Embryonic facial prominence (tissue), 1 donor: ENCODE measurements around the gene CDK18.

Experiments used
- DNase-seq: peaks from one replicate; pipeline ENCODE4 v3.0.0-alpha.2; 2016; ENCODE audit errors: extremely low spot score

CDK18 gene

DNA sequence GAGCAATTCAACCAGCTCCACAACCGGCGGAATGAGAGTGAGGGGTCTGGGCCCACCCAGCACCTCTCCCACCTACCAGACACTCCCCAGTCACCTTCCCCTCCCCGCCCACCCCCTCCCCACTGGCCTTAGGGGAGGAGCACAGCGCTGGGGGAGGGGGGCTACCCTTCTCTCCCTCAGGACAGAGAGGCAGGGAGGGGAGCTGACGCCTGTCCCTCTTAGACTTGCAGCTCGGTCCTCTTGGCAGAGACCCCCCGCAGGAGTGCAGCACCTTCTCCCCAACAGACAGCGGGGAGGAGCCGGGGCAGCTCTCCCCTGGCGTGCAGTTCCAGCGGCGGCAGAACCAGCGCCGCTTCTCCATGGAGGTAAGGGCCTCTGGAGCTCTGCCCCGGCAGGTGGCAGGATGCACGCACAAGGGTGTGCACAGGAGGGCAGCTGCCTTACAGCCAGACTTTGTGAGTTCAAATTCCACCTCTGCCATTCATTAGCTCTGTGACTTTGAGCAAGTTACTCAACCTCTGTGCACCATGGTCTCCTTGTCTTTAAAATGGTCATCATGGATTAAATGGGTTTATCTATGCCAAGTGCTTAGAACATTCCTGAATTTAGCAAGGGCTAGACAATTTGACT is 18.9 kb downstream of the CDK18 start:
- no peak for DNase-seq

DNA sequence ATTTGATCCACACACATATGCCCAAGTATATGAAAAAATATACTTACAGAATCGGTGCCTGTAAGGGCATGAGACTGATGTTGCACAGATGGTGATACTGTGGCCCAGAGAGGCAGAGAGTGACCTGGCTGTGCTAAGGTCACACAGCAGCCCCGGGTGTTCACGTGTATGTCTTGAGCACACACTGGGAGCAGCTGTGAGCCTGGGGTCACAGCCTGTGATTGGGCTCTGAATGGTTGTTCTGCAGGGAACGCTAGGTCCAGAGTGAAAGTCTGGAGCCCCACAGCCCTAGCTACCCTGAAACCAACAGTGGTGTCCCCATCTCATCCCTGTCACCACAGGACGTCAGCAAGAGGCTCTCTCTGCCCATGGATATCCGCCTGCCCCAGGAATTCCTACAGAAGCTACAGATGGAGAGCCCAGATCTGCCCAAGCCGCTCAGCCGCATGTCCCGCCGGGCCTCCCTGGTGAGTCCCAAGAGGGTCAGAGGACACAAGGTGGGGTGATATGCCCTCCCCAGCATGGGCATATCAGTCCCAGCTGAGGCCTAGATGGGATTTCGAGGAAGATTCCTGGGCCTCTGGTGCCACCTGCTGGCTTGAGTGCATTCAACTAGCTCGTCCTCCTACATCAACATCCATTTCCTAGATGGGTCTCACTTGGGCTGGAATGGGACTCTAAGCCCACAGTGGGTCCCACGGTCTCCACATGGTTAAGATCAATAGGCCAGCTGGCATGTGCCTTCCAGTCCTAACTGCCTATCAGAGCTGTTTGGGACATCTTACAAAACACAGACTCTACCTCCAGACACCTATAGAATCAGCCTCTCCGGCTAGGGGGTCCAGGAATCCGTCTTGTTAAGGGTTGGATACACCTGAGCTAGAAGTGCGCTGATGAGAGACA is 19.7 kb downstream of the CDK18 start:
- DNase-seq = no peak

DNA sequence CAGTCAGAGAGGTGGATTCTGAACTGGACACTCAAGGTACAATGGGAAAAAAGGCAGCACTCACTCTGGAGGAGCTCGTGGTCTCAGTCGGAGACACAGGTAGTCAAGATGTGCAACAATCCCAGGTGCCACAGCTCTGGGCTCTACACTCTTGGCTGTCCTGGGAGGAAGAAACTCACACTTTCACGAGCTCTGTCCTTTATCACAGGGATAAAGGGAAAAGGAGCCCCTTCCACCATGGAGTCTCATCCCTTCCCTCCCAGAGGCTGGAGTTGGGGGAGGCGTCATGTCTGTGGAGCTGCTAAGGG is 20.3 kb downstream of the CDK18 start:
- DNase-seq = no peak

DNA sequence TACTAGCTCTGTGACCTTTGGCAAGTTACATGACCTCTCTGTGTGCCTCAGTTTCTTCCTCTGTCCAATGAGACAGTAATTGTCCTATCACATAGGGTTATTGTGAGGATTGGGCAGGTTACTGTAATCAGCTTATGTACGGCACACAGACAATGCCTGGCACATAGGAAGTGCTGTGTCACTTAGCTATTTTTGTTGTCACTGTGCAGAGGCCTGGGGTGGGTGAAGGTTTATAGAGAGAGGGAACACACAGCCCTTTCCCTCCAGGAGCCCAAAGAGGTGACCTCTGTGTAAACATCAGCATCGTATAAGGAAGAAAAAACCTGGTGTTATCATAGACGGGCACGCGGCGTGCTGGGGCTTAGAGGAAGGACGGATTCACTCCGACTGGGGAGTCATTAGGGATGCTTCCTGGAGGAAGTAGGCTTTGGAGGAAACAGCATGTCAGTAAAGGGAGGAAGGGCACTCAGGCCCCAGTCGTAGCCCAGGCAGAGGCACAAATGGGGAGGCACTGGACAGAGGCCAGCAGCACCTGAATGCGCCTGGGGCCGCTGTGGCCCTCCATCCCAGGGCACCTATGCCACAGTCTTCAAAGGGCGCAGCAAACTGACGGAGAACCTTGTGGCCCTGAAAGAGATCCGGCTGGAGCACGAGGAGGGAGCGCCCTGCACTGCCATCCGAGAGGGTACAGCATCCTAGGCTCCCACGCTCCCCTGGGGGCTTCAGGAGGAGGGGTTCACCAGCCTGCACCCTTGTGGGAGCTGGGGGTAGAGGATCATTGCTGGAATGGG is 21.2 kb downstream of the CDK18 start:
- DNase-seq = no peak

DNA sequence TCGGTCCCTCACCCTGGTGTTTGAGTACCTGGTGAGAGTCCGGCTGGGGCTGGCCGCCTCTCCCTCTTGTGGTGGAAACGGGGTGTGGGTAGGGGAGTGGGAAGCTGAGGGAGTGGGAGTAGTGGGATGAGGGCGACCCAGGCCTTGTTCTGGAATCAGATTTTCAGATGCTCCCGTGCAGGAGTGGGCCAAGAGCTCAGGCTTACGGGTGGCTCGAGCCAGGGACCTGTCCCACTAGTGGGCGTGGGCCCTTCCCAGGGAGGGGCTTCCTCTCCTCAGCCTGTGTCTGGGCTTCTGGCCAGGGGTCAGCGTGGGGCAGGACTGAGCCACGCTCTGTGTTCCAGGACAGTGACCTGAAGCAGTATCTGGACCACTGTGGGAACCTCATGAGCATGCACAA is 22.0 kb downstream of the CDK18 start:
- DNase-seq = no peak

DNA sequence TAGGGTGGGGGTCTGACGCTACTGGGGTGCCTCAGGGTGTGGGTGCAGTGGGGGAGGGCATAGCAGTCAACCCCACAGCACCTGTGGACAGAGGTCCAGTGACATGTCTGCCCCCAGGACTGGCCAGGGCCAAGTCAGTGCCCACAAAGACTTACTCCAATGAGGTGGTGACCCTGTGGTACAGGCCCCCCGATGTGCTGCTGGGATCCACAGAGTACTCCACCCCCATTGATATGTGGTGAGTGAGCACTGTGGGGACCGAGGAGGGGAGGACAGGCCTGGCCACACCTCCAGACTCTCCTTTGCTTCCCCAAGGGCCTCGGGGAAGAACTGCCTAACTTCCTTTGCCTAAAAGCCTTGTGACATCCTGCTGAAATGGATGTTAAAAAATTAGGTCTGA is 23.5 kb downstream of the CDK18 start:
- DNase-seq = no peak

DNA sequence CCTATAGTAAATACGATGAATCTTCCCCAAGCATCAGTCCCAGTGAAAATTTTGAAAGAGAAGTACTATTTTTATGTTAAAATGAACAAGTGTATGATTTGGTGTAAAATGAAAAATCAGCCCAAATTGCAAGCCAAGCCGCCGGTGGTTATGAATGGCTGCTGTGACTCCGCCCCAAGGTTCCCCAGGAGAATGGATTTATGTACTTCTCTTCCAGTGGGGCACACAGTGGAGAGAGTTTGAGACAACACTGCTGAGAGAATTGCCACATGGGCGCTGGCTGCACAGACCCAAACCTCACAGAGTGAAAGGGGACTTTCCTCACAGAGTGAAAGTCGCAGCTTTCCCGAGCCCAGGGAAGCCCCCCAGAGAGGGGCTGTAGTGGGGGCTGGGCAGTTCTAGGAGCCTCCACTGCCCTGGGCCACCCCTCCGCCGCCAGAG is 24.0 kb downstream of the CDK18 start:
- no peak for DNase-seq

DNA sequence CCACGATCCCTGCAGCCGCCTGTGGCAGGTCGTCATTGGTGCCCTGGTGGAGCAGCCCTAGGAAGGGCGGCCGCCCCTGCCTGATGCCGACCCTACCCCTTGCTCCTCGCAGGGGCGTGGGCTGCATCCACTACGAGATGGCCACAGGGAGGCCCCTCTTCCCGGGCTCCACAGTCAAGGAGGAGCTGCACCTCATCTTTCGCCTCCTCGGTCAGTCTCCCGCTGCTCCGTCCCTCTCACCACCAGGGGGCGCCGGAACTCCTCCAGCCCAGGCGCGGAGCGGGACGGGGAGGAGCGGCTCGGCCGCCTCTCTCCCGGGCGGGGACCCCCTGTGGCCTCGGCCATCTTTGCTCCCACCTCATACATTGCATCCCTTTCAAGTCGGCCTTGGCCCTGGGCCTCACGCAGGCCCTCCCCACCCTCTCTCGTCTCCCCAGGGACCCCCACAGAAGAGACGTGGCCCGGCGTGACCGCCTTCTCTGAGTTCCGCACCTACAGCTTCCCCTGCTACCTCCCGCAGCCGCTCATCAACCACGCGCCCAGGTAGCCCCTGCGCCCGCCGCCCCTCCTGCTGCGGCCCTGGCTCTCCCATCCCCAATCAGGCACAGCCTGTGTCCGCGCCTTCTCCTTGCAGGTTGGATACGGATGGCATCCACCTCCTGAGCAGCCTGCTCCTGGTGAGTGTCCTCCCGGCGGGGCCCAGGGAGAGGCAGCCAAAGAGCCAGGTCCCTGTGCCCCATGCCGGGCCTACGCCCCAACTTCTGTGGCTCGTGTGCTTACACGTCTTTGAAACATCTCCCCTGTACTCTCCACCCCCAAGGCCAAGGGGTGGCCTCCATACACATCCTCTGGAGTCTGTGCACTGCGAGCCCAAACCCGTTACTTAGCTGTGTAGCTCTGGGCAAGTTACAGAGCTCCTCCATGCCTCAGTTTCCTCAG is 24.7 kb downstream of the CDK18 start:
- peak; percentile 43 for DNase-seq

DNA sequence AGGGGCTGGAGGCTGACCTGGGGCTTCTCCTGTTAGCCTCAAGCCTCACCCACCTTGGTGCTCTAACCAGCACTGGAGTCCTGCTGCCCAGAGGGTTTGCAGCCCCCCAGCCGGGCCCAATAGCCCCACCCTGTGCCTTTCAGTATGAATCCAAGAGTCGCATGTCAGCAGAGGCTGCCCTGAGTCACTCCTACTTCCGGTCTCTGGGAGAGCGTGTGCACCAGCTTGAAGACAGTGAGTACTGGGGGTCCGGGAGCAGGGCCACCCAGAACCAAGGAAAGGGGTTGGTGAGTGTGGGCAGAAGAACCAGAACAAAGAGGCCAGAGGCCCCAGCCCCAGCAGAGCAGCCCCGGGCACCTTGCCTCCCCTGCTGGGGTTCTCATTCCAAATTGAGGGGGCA is 25.6 kb downstream of the CDK18 start:
- no peak for DNase-seq

DNA sequence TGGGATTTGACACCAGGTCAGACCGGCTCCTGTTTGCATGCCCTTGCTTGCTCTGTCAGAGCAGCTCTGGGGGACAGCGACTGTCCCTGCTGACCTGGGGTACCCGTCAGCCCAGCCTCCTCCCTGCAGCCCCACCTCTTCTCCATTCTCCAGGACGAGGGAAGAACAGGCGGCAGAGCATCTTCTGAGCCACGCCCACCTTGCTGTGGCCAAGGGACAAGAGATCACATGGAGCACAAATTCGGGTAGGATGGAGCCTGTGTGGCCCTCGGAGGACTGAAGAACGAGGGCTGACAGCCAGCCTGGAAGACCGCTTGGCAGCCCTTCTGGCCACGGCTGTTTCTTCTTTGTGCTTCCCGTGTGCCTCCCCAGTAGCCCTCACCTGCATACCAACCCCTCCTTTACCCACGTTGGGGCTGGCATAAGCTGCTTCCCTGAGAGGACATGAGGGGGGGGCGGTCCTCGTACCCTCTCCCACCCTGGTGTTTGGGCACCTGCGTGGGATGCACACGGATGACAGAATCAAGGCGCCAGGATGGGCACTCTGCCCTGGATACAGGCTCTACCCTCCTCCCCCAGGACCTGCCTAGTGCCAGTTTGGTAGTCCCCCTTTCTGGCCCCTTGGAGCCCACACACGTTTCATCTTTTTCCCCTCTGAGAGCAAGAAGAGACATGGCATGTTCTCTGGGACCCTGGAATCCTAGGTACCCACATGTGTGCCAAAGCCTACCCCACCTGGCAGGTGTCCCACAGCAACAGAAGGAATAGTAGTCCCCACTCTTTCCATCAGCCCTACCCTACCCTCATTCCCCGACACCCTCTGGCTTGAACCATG is 26.9 kb downstream of the CDK18 start:
- DNase-seq = no peak

DNA sequence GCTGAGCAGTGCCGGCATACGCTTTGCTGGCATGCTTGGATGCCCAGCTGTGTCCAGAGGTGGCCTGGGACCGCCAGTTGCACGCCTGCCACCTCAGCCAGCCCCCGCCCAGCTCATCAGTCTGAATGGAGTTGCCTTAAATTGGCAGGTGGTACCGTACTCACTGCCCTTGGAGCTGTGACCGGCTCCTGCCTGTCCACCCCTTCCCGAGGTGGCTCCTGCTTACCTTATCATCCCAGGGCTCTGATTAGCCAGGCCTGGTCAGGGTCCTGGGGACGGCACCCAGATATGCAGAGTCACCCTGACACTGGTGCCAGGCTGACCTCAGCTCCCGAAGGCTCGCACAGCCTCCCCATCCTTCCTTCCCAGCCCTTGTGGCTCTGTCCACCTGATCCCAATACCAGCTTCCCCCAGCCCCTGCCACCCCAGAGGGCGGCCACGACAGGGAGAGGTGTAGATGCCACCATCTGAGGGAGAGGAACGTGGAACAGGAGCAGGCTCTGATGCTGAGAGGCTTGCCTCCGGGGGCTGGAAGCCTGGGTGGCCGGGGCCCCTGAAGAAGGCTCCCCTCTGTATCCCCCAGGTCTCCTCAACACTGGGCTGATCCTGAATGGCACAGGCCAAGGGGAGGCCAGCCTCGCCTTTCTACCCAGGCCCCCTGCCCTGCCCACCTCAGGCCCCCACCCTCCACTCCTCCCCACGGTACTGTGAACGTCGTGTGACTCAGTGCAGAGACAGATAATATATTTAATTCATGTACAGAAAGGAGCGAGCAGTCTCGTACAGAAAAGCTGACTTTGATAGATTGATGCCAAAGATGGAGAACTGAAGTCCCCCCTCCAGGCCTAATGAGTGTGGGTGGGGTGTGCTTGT is 27.8 kb downstream of the CDK18 start:
- DNase-seq = no peak

DNA sequence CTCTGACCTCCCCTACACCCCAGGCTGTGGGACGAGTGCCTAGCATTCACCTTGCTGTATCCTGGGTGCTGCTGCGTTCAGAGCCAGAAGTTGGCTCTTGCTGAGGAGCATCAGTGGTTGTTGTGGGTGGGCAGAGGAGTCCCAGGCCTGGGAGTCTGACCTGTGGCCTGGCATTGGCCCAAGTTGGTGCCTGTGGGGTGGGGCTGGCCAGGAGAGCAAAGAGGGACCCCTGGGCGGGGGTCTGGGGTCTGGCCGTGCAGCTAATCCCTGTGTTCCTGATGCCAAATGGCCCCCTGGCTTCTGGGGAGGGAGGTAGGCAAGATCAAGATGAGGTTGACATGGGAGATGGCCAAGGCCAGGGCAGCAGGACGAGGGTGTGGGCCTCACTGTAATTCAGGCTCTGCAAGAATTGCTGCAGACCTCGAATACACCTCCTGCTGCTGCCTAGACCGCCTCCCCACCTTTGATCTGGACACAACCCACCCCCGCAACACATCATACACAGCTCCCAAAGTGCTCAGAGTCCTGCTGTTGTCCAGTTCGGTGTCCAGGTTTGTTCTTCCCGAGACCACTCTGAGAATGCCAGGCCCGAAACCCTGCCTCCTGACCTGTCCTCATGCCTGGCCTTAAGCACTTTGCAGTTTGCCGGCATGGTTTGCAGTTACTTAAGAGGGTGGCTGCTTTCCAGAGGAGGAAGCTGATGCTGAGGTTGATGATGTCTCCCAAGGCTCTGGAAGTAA is 28.7 kb downstream of the CDK18 start:
- no peak for DNase-seq

DNA sequence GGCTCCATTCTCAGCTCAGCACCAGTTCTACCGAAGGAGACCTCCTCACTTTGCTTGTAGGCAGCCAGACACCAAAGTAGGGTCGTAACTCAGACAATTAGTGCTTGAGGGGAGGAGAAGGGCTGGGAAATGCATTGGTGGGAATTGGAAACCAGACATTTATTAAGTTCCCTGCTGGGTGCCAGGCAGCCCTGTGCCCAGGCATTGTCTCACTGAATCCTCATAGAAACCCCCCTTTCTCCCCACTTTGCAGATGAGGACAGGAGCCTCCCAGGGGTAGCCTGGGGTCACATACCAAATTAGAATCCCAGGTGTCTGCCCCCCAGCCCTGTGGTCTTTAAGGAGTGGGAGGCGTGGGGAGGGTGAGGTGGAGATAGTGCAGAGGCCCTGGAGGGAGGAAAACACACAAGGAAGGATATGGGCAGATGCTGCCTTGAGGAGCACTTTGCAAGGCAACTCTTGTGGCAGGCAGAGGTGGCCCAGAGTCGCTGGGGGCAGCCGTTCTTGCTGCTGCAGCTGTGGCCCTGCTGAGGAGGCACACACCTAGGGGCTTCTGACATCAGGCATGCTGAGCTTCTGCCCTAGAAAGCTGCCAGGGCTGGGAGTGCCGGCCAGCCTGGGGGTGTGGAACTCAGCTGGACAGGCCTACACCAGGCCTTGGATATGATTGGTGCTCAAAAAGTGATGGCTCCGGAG is 29.4 kb downstream of the CDK18 start:
- no peak for DNase-seq

DNA sequence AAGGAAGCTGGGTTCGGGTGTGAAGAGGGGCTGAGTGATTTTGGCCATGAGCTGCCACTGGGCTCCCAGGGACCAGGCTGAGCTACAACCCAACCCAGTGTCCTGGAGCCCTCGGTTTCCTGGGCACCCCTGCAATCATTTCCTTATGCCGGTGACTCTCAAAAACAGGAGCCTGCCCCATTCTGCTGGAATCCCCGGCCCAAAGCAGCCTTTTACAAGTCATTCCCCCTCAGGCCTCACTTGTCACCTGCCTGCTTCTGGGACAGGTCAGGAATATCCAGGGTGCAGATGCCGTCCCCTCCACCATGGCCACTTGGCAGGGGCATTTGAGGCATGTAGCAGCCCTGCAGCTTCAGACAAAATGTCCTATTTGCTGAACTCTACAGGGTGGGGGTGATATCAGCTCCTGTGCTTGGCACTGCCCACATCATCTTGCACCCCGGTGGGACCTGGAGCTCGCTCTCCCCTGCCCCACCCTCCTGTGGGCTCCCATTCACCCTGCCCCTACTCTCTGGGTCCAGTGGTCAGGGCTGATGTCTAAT is 30.0 kb downstream of the CDK18 start:
- DNase-seq = no peak

DNA sequence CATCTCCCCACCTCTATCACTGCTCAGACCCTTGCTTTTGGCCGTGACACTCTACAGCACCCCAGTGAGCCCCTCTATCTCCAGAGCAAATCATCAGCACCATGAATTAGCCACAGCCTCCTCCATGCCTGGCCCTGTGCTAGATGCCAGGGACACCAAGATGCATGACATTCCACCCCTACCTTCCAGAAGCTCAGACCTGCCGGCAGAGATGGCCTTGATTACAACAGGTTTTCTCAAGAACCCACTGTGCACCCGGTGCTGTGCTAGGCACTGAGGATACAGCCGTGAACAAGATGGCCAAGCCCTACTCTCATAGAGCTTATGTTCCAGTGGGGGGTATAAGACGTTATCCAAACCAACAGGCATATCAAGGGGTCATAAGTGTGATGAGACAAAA is 30.6 kb downstream of the CDK18 start:
- no peak for DNase-seq

DNA sequence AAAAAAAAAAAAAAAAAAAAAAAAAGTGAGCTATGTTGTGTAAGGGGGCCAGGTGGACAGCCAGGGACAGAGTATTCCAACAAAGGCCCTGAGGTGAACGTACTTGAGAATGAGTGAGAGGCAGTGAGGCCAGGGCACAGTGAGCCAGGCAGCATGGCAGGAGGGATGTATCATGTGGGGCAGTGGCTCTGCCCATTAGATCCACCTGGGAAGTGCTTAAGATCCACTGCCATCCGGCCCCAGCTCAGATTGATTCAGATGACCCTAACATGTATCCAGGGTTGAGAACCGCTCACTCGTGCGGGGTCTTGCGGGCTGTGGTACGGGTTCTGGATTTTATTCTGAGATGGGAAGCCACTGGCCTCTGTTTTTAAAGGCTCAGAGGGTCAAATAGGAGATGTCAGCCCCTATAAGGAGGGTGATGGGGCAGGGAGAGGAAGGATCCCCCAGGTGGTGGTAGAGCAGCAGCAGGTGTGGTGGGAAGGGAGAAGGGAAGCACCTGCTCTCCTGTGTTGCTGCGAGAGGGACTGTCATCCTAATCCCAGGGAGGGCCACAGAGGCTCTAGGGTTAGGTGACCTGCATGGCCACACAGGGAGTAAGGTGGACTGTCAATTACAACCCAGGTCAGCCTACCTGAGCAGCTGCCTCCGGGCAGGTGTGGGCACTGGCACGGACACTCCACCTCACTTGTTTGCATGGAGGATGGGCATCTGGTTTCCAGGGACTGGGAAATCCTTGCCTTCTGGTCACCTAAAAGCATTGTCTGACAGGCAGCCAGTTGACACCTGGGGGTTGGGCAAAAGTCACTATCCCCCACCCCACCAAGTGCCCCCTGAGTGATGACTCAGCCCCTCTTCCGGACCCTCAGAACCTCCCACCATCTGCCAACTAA is 31.6 kb downstream of the CDK18 start:
- DNase-seq = no peak

DNA sequence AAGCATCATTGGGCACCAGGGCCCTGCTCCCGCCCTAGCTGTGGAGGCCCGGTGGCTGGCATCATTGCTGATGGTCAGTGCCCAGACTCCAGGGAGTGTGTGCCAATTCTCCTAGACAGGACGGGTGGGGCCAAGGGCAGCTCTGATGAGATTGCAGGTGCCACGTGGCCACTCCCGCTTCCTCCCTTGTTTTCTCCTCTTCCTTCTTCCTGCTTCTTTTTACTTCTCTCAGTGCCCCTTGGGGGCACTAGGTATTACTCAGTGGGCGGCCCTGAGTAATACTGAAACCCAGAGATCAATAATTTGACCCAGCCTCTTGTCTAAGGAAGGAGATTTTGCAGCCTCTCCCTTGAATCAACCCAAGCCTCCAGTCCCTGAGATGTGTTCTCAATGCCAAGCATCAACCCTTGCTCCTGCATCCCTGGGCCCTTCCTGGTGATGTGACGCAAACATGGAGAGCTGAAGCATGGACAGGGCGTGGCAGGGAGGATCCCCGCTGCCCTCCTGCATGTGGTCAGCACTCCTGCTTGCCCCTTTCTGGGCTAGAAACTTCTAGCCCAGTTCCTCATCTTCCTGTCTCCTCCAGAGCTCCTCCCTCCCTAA is 32.4 kb downstream of the CDK18 start:
- DNase-seq = no peak
